HG03439 (cell line): ENCODE data around the gene MRPL12.

Experiments
- ATAC-seq: cut with Tn5 transposase; IDR thresholded peaks from one replicate; pipeline ENCODE4 v1.9.1; 2021; ENCODE audit warnings: mild to moderate bottlenecking, moderate library complexity; ENCODE audit not compliant: unreplicated experiment

Gene MRPL12

GRCh38 chr17:81682565-81683207, 20.5 kb upstream of the MRPL12 start:
- no peak for ATAC-seq

DNA sequence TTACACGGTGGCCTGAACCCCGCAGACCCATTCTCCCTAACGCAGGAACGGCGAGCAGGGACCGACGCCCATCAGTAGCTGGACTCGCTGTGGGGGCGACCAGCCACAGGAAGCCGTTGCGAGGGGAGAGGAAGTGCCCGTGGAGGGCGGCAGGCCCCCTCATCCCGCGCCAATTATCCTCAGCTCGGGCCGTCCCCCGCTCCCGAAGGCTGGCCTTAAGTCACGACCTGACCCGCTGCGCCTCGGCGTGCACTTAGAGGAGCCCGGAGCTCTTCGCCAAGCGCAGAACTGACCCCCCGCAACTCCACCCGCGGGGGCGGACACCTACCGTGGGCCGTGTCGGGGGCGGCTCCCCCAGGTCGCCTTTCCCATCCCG, 20.0 kb upstream of the MRPL12 start:
- ATAC-seq = peak; percentile 13

DNA sequence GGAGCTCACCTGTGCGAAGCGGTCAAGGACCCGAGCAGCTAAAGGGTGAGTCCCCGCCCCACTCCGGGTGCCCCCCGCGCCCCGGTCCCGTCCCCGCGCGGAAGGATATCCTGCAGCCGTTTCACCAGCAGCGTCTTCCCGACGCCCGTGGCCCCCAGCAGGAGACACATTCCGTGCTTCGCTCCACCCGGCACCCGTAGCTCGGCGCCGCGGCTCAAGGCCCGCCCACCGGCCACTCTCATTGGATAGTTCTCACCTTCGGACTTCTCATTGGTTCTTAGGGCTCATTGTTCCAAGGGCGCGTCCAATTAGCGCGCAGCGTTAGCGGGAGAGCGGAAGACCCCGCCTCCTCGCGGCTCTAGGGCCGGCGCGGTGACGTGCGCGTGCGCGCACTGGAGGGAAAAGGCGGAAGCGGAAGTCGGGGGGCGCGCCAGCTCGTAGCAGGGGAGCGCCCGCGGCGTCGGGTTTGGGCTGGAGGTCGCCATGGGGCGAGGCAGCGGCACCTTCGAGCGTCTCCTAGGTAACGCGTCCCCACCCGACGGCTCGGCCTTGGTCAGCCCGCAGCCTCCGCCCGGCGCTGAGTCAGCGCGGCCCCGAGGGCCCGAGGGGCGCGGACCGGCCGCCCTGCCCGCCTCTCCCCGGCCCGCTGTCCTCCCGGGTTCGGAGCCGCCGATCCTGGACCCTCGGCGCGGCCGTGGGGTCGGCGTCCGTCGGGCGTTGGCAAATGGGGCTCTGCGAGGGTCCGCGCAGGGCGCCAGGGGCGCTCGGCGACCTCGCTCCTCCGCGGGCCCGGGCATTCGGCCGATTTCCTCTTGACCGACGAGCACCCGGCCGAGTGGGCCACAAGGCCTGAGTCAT, 19.4 kb upstream of the MRPL12 start, which contains the start of the genes ARL16 and HGS:
ARL16 (minus strand) TSS at position 214 of the 858 bp plus-strand sequence; CDS start at position 170, 44 bp downstream.
HGS (plus strand) TSS at position 428 of the 858 bp plus-strand sequence; CDS start at position 484, 56 bp downstream.
- ATAC-seq = peak; percentile 91

DNA sequence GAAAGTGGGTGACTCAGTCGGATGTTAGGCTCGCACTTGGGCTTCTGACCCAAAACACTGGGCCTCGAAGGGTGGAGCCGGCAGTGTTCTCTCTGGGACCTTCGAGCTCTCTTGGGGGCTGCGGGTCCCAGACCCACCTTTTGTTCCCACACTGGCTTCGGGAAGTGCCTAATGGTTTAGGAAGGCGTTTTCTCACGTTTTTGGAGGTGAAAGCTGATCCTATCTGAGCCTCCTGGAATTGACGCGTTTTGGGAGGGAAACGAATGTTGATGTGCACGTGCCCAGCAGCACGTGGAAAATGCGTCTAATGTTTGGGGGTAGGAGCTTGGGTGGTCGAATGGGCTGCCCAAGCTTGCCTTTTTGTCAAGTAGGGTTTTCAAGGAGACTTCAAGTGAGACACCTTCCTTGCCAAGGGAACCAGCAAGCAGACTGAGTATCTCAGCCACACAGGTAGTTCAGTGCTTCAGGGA, 18.7 kb upstream of the MRPL12 start:
- ATAC-seq = peak; percentile 9

DNA sequence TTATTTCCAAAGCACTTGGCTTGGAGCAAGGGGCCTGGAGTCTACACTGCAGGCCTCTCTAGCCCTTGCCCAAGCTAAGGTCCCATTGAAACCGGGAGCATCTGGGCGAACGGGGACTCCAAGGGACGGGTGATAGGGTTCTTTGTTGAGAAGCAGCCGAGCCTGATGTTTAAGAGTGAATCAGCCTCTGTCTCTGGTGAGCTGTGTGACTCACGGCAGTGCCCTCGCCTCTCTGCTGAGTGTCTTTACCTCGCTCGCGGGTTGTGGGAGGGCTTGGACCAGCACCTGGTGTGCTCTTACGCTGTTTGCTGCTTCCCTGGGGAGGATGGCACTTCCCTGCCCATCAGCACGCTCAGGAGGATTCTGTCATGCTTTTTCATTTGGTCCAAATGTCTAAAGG, 18.1 kb upstream of the MRPL12 start:
- ATAC-seq = no peak

DNA sequence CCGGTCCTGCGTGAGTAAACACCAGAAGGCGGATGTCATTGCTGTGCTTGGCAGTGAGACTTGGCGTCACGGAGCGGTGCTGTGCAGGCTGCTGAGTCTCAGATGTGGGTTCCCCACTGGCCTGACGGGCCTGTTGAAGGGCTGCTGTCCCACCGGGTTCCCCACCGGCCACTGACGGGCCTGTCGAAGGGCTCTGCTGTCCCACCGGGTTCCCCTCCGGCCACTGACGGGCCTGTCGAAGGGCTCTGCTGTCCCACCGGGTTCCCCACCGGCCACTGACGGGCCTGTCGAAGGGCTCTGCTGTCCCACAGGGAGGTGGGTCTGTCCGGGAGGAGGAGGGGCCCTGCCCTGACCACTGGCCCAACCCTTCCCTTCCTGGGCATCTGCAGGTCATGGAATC, 16.6 kb upstream of the MRPL12 start:
- no peak for ATAC-seq

DNA sequence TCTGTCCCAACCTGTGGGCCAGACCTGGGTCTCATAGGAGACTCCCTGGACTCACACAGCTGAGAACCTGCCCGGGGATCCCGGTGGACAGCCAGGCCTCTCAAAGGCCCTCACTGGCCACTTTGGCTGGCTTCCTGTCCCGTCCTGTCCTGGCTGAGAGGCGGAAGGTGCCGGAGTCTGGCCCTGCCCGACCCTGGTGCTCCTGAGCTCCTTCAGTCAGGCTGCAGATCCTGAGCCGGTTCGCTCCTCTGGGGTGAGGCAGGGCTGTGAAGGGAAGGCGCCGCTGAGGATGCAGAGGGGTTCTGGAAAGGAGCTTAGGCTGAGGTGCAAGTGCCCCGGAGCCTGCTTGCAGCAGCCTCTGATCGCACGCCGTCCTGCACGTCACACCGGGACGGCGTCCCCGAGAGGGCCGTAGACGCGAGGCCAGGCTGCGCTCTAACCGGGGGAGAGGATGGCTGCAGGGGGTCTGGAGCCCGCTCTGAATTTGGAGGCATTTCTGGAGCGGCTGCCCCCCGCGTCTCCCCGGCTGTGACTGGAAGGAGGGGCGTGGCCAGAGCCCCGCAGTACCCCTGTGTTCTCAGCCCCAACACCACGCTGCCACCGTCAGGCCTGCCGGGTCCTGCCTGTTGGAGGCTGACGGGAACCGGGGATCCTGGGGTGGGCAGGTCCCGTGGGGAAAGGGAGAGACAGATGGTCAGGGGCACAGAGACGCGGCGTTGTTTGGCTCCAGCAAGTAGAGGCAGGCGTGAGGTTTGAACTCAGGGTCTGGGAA, 15.2 kb upstream of the MRPL12 start:
- no peak for ATAC-seq

GRCh38 chr17:81688616-81689015, 14.6 kb upstream of the MRPL12 start:
- no peak for ATAC-seq

DNA sequence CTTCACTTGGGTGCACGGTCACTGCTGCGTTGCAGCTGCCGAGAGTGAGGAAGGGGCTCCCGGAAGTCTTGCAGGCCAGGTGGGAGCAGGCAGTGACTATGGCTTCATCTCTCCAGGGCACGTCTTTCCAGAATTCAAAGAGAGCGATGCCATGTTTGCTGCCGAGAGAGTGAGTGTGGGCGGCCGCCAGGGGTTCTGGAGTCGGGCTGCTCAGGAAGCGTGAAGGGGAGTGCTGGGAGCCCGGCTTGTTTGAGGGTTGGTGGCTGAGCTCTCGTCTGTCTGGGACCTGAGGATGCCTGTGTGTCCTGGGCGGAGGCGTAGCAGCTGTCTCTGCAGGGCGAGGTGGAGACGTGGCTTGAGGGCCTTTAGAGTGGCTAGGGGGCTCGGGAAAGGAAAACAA, 13.1 kb upstream of the MRPL12 start:
- ATAC-seq = no peak

DNA sequence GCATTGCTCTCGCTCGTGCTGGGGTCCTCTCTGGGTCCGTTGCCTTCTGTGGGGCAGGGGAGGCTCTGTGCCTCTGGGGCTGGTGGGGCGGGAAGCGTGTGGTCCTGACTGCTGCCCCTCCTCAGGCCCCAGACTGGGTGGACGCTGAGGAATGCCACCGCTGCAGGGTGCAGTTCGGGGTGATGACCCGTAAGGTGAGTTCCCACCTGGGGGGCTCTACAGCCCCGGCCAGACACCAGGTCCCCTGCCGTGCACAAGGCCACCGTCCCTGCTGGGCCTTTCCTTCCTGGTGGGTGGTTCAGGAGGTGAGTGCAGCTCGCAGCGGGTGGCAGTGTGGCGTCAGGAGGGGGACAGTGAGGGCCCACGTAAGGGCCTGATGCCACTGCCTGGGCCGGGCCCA, 12.6 kb upstream of the MRPL12 start:
- no peak for ATAC-seq

- ATAC-seq = no peak
Measured at GRCh38 chr17:81691196-81691595, 12.0 kb upstream of the MRPL12 start.

GRCh38 chr17:81691608-81692007, 11.6 kb upstream of the MRPL12 start:
- no peak for ATAC-seq

GRCh38 chr17:81693509-81694210, 9.5 kb upstream of the MRPL12 start:
- no peak for ATAC-seq

GRCh38 chr17:81694810-81695209, 8.4 kb upstream of the MRPL12 start:
- ATAC-seq = no peak

DNA sequence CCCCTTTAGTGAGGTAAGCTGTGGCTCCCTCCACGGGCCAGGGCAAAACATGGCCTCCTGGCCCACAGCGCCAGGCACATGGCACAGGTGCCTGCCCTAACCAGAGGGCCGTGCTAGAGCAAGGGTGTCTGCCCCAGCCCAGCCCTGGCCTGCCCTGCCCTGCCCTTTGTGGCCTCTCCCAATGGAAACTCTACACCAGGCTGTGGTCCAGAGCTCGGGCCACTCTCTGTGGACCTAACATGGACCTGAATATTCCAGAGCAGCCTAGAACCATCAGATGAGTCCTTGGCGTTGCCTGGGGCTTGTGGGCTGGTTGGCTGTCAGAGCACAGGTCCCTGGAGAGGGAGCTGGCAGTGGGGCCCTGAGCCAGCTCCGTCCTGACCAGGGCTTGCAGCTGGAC, 8.0 kb upstream of the MRPL12 start:
- no peak for ATAC-seq

DNA sequence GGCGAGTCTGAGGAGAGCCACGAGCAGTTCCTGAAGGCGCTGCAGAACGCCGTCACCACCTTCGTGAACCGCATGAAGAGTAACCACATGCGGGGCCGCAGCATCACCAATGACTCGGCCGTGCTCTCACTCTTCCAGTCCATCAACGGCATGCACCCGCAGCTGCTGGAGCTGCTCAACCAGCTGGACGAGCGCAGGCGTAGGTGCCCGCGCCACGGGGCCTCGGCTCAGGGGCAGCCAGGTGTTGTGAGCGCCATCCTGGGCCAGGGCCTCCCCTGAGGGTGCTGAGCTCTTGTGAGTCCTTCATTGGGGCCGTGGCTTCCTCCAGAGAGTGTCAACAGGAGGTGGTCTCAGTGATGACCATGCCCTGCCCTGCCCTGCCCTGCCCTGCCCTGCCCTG, 7.4 kb upstream of the MRPL12 start:
- no peak for ATAC-seq

- no peak for ATAC-seq
Measured at GRCh38 chr17:81696218-81696941, 6.8 kb upstream of the MRPL12 start.

DNA sequence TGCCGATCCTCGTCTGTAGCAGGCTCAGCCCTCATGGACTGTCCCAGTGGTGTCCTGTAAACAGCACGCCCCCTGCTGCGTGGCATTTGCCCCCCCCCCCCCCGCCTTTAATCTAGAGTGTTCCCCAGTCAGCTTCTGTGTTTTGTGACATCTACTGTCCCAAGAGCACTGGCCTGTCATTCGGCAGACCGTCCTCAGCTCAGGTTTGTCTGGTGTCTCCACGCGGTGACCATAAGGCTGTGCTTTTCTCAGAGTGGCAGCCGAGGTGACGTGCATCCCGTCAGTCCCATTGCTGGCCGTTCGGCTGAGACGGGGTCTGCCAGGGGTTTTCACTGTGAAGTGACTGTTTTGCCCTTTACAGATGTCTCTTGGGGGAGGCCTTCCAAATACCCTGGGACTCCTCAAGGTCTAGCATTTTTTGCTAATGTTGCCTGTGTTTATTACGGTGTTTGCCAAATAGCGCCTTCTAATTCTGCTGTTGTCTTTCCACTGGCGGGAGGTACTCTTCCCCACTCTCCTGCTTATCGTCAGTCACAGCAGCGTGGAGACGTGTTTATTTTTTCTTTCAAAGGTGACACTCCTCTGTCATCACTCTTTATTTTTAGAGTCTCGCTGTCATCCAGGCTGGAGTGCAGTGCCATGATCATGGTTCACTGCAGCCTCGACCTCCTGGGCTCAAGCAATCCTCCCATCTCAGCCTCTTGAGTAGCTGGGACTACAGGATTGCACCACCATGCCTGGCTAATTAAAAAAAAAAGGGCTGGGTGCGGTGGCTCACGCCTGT, 5.7 kb upstream of the MRPL12 start:
- ATAC-seq = no peak
